Measurements from ENCODE around the gene GRM8.

GRCh38 chr7:126501617-126502016 lies 751.1 kb downstream of the GRM8 start:
- TF ChIP-seq CTCF (IDR thresholded peaks at IDR 0.05), result no peak
- TF ChIP-seq POLR2A (IDR thresholded peaks at IDR 0.05; ENCODE audit: low read depth), result no peak
- no peak for TF ChIP-seq EP300 (IDR thresholded peaks at IDR 0.05)
